Fibroblast of lung (primary cell): ENCODE results near the gene SRP19. TPM values are rescaled to one million over a fixed set of nuclear protein-coding genes. Genes with fewer than 3 reads are reported as not detected.
"Not testable (repeated sequence)": the region's sequence is repeated elsewhere in the genome, so short reads cannot be mapped to it uniquely, and the experiment has no call there.

Experiments
- DNase-seq, 2 donors: peaks; one replicate each; pipeline versions ENCODE4 v3.0.0 to v3.0.0-alpha.2; 2010; ENCODE audit warnings: low read depth in 2 of 2
- H2AFZ ChIP-seq: 2 replicates; pipeline ENCODE4 v1.5.1; 2012; ENCODE audit warnings: low read length, control low read depth, inconsistent platforms
- H3K27ac ChIP-seq: 2 replicates; pipeline ENCODE4 v1.5.1; 2011; ENCODE audit warnings: low read length, control low read depth; ENCODE audit not compliant: insufficient read depth
- H3K27me3 ChIP-seq: 2 replicates; pipeline ENCODE4 v1.5.1; 2011; ENCODE audit warnings: mild to moderate bottlenecking, low read length; ENCODE audit not compliant: control insufficient read depth, insufficient read depth
- H3K36me3 ChIP-seq: 2 replicates; pipeline ENCODE4 v1.5.1; 2011; ENCODE audit warnings: low read length; ENCODE audit not compliant: control insufficient read depth, insufficient read depth
- H3K4me1 ChIP-seq: 2 replicates; pipeline ENCODE4 v1.5.1; 2011; ENCODE audit warnings: low read length; ENCODE audit not compliant: control insufficient read depth, insufficient read depth; ENCODE audit errors: extremely low read depth
- H3K4me2 ChIP-seq: 2 replicates; pipeline ENCODE4 v1.5.1; 2011; ENCODE audit warnings: low read length, control low read depth; ENCODE audit not compliant: insufficient read depth; ENCODE audit errors: extremely low read depth
- H3K4me3 ChIP-seq, 4 experiments: fragments of 200-600 bp in 1 of 4; sonication (generic) in 1 of 4; replicated peaks in 1 of 4; 2 replicates each; pipeline ENCODE4 v1.5.1; 2011 to 2016; ENCODE audit warnings: low read length in 4 of 4, low read depth in 3 of 4, mild to moderate bottlenecking in 3 of 4, control low read depth in 2 of 4, inconsistent platforms in 1 of 4, mixed read lengths in 1 of 4; ENCODE audit not compliant: insufficient read depth in 1 of 4; ENCODE audit errors: control extremely low read depth in 1 of 4
- H3K79me2 ChIP-seq: 2 replicates; pipeline ENCODE4 v1.5.1; 2012; ENCODE audit warnings: mild to moderate bottlenecking, low read length, inconsistent platforms; ENCODE audit not compliant: control insufficient read depth, insufficient read depth
- H3K9ac ChIP-seq: 2 replicates; pipeline ENCODE4 v1.5.1; 2011; ENCODE audit warnings: mild to moderate bottlenecking, low read length, control low read depth; ENCODE audit not compliant: insufficient read depth
- H3K9me3 ChIP-seq: 2 replicates; pipeline ENCODE4 v1.5.1; 2012; ENCODE audit warnings: low read depth, low read length; ENCODE audit not compliant: control insufficient read depth, insufficient read depth
- H4K20me1 ChIP-seq: 2 replicates; pipeline ENCODE4 v1.5.1; 2011; ENCODE audit warnings: low read length; ENCODE audit not compliant: control insufficient read depth, insufficient read depth; ENCODE audit errors: extremely low read depth
- EZH2 ChIP-seq: IDR thresholded peaks from 2 replicates; pipeline ENCODE4 v1.5.1; 2012; ENCODE audit warnings: low read length, control low read depth, mild to moderate bottlenecking; ENCODE audit errors: missing control alignments
- polyA plus RNA-seq, 2 donors: library from polyadenylated mRNA; depleted of rRNA in 1 of 2; stranded (reverse) in 1 of 2; unstranded in 1 of 2; fragments of >200 nt; gene quantifications; 2 replicates each; pipeline ENCODE4 v1.2.1, GENCODE V29; 2011 to 2012; ENCODE audit warnings: missing spikeins in 1 of 2
- total RNA-seq: library from RNA; depleted of rRNA; stranded (reverse); fragments of >200 nt; gene quantifications from 2 replicates; pipeline ENCODE4 v1.2.1, GENCODE V29; 2014
- TF ChIP-seq, protein P1 (sequence below), 2 donors: IDR thresholded peaks in 1 of 2; conservative IDR thresholded peaks in 1 of 2; 1 replicate in 1 of 2; 2 replicates in 1 of 2; pipeline ENCODE4 v1.5.1; 2011 to 2012; ENCODE audit warnings: low read length in 2 of 2, control low read depth in 1 of 2, inconsistent platforms in 1 of 2, low read depth in 1 of 2, mild to moderate bottlenecking in 1 of 2

The SRP19 gene
- total and polyA plus RNA-seq, 2 donors (not counting 1 experiment from before 2014, with no cell fraction given), result 58.5 to 118 TPM

DNA sequence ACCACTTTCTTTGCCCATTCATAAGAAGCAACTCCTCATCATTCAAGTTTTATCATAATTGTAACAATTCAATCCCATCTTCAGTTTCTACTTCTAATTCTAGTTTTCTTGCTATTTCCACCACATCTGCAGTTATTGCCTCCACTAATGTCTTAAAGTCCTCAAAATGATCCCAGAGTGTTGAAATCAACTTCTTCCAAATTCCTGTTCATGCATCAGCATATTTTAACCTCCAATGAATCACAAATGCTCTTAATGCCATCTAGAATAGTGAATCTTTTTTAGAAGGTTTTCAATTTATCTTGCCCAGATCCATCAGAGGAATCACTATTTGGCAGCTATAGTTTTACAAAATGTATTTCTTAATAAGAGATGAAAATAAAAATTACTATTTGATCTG, 3.2 kb upstream of the SRP19 start:
- Histone ChIP-seq H3K4me1 (peaks cover 2% of the 10 kb centered on the region), H3K4me3 (no peak overlapping the region), H3K27ac (no peak overlapping the region), H4K20me1 (no peaks in the 10 kb centered on the region), H3K27me3 (no peaks in the 10 kb centered on the region), H3K9me3 (no peaks in the 10 kb centered on the region), H3K9ac (no peak overlapping the region), H3K4me2 (no peak overlapping the region), H3K36me3 (no peaks in the 10 kb centered on the region), H2AFZ (no peak overlapping the region), H3K79me2 (peaks cover 18% of the 10 kb centered on the region)
- DNase-seq, result no peak
- no peak for TF ChIP-seq EZH2
- TF ChIP-seq, protein P1, sequence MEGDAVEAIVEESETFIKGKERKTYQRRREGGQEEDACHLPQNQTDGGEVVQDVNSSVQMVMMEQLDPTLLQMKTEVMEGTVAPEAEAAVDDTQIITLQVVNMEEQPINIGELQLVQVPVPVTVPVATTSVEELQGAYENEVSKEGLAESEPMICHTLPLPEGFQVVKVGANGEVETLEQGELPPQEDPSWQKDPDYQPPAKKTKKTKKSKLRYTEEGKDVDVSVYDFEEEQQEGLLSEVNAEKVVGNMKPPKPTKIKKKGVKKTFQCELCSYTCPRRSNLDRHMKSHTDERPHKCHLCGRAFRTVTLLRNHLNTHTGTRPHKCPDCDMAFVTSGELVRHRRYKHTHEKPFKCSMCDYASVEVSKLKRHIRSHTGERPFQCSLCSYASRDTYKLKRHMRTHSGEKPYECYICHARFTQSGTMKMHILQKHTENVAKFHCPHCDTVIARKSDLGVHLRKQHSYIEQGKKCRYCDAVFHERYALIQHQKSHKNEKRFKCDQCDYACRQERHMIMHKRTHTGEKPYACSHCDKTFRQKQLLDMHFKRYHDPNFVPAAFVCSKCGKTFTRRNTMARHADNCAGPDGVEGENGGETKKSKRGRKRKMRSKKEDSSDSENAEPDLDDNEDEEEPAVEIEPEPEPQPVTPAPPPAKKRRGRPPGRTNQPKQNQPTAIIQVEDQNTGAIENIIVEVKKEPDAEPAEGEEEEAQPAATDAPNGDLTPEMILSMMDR (conservative IDR thresholded peaks at IDR 0.05 in 1 of 2, IDR thresholded peaks at IDR 0.05 in 1 of 2; ENCODE audit: low read depth in 1 of 2, low read length in 2 of 2), result no peak

DNA sequence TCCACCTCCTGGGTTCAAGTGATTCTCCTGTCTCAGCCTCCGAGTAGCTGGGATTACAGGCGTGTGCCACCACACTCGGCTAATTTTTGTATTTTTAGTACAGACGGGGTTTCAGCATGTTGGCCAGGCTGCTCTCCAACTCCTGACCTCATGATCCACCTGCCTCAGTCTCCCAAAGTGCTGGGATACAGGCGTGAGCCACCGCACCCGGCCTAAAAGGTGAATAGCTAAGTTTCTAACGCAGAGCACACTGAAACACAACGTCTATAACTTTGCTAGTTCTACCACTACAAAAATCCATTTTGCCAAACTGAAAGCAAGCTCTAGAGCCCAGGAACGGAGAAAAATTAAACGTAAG, 537 bp upstream of the SRP19 start:
- peak overlapping the region; percentile 84 for H3K27ac ChIP-seq
- not testable (repeated sequence) for H4K20me1 ChIP-seq, H3K4me1 ChIP-seq, H3K36me3 ChIP-seq, H3K9me3 ChIP-seq, H3K27me3 ChIP-seq, DNase-seq
- peak overlapping the region; percentile 98 for H2AFZ ChIP-seq
- peak overlapping the region; percentile 58 to 98 (median 88) for H3K4me3 ChIP-seq
- peak overlapping the region; percentile 81 for H3K4me2 ChIP-seq
- peak overlapping the region; percentile 93 for H3K9ac ChIP-seq
- peaks cover 32% of the 10 kb centered on the region for H3K79me2 ChIP-seq

DNA sequence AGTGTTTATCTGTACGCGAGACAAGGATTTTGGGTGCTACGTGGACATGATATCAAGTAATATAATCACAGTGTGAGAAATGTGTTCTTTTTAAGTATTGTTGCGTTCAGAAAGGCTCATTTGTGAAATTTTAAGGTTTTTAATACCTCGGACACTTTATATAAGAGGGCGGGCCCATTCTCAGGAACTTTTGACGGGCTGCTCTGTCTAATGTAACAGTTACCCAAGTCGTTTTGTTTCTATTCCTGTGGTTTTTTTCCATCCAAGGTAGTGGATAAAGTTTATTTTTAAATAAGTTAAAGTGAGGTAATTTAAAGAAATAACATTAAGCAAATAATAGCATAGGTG, 525 bp downstream of the SRP19 start:
- peak overlapping the region; percentile 93 for H3K9ac ChIP-seq
- H3K36me3 ChIP-seq, result peaks cover 2% of the 10 kb centered on the region
- no peaks in the 10 kb centered on the region for H3K9me3 ChIP-seq
- H3K27ac ChIP-seq, result peak overlapping the region; percentile 84
- TF ChIP-seq, protein P1 (conservative IDR thresholded peaks at IDR 0.05 in 1 of 2, IDR thresholded peaks at IDR 0.05 in 1 of 2; ENCODE audit: low read depth in 1 of 2, low read length in 2 of 2), result no peak
- TF ChIP-seq EZH2, result no peak
- peak overlapping the region; percentile 81 to 98 (median 88) for H3K4me3 ChIP-seq
- H2AFZ ChIP-seq, result peak overlapping the region; percentile 77
- H3K27me3 ChIP-seq, result no peaks in the 10 kb centered on the region
- no peak for DNase-seq
- no peaks in the 10 kb centered on the region for H4K20me1 ChIP-seq
- H3K4me1 ChIP-seq, result peaks cover 2% of the 10 kb centered on the region
- H3K79me2 ChIP-seq, result peaks cover 32% of the 10 kb centered on the region
- peak overlapping the region; percentile 87 for H3K4me2 ChIP-seq
